Fibroblast of villous mesenchyme (primary cell): ENCODE data around the gene CRIP3. TPM values are rescaled to one million over a fixed set of nuclear protein-coding genes. Genes with fewer than 3 reads are reported as not detected.

Experiments used
- DNase-seq: peaks from one replicate; pipeline ENCODE4 v3.0.0-alpha.2; 2010; ENCODE audit warnings: low read depth
- H3K4me3 ChIP-seq: 2 replicates; pipeline ENCODE4 v1.5.1; 2011; ENCODE audit warnings: low read depth, mild to moderate bottlenecking, low read length
- total RNA-seq: library from RNA; depleted of rRNA; stranded (reverse); fragments of >200 nt; gene quantifications from 2 replicates; pipeline ENCODE4 v1.2.3, GENCODE V29; 2012
- TF ChIP-seq, protein P1 (sequence below): IDR thresholded peaks from 2 replicates; pipeline ENCODE4 v1.5.1; 2012; ENCODE audit warnings: low read depth, mild to moderate bottlenecking, low read length; ENCODE audit not compliant: insufficient read depth

The CRIP3 gene
- total RNA-seq, 1 donor, result not detected

DNA sequence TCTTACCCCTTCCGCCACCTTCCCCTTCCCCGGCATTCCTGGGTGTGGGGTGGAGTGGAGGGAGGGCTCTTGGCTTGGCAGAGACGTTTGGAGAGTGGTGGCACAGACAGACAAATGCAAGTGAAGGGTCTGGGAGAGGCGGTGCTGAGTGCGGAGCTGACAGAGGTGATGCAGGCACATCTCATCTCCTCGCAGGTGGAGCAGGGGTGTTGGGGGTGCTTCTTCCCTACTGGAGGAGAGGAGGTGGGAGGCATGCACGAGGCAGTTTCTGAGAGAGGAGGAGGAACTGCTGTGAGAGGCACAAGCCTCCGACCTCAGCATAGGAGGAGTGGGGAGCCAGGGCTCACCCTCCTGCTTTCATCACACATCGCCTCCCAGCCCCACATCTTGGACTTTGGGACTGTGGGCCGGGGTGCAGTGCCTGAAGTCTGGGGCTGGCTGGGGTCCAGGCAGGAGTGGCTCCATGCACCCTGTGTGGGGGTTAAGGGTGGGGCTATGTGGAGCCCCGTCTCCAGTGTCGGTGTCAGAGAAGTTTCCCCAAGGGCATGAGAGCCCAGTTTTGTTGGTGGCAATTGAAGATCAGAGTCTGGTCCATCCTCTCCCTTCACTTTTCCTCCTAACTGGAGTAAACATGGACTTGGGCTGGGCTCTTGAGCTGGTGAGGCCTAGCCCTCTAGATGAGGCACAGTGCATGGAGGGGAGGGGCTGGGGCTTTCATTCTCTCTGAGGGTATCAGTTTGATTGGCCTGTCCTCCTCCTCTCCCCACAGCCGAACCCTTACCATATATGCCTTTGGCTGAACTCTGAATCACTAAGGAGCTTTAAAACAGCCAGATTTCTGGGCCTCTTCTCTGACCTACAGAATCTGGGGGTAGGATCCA lies 30.7 kb downstream of the CRIP3 start:
- DNase-seq, result no peak
- no peak overlapping the region for H3K4me3 ChIP-seq
- TF ChIP-seq, protein P1, sequence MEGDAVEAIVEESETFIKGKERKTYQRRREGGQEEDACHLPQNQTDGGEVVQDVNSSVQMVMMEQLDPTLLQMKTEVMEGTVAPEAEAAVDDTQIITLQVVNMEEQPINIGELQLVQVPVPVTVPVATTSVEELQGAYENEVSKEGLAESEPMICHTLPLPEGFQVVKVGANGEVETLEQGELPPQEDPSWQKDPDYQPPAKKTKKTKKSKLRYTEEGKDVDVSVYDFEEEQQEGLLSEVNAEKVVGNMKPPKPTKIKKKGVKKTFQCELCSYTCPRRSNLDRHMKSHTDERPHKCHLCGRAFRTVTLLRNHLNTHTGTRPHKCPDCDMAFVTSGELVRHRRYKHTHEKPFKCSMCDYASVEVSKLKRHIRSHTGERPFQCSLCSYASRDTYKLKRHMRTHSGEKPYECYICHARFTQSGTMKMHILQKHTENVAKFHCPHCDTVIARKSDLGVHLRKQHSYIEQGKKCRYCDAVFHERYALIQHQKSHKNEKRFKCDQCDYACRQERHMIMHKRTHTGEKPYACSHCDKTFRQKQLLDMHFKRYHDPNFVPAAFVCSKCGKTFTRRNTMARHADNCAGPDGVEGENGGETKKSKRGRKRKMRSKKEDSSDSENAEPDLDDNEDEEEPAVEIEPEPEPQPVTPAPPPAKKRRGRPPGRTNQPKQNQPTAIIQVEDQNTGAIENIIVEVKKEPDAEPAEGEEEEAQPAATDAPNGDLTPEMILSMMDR, result no peak

DNA sequence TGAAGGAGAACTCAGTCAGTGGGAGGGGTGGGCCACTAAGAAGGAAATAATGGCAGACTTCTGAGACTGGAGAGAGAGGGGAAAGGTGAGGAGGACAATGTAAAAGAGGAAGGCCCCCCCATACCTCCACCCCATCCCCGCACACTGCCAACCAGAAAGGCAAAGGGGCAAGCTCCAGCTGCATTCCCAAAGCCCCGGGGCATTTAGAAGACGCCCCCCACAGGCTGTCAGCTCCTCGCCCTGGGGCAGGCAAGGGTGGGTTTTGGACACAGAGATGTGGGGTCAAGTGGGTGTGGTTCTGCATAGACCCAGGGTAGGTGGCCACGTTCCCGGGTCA lies 31.4 kb downstream of the CRIP3 start:
- DNase-seq, result no peak
- no peak overlapping the region for H3K4me3 ChIP-seq
- TF ChIP-seq, protein P1, result no peak

DNA sequence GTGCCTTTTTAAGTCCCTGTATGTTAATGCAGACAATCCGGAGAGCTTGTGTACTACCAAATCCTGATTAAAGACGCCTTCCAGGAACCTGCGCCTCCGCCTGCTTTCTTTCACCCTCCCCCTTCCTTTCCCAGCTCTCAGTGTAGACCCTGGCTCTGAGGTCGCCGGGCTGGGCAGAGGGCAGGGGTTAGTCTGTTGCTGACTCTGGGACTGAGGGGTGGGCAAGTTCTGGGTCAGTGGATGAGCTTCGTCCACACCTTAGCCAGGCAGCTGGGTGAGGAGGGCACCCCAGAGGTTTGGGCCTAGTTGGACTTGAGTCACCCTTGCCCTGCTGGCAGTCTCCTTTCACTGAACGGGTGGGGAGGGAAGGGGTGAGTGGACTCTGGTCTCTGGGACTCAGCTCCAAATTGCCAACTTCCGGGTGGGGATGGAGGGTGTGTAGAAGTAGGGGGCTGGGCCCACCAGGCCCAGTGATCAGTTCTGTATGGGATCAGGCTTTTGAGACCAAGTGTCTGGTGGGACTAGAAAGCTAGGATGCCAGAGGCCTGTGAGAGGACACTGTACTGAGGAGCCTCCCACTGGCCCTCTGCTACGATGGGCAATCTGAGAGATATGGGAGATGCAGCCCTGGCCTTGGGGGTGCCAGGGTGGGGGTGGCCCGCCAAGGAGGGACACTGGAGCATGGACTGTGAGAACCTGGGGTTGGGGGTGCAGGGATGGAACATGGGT lies 31.9 kb downstream of the CRIP3 start:
- no peak for DNase-seq
- no peak overlapping the region for H3K4me3 ChIP-seq
- TF ChIP-seq, protein P1, result no peak

DNA sequence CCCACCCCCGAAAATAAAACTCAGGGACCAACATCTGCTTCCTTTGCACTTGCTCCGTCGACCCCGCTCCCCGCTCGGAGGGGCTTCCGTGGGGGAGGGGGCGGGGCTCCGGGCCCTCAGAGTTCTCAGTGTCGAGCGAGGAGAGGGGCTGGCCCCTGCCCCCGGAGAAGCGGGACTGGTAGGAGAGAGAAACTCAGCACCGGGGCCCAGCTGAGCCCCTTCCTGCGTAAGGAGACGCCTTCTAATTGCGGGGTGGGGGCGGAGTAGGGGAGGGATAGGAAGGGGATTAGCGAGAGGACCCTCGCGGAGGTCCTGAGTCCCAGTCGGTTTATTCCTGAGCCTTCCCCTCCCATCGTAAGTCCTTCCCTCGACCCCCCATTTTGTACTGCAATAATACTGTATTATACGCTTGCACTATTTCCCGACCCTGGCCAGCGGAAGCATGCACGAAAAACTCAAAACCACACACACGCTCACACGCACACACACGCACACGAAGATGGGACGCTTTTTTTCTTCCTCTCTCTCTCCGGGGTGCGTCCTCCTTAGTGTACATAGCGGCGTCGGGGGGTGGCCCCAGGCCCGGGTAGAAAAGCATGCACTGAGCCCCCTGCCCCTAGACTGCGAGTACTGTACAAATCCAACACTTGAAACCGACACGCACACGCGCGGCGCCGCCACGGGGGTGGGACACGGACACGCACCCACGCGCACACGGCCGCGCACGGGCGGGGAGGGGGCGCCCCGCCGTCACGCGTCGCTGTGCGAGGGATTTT lies 32.6 kb downstream of the CRIP3 start:
- H3K4me3 ChIP-seq, result no peak overlapping the region
- TF ChIP-seq, protein P1, result no peak
- DNase-seq, result no peak

DNA sequence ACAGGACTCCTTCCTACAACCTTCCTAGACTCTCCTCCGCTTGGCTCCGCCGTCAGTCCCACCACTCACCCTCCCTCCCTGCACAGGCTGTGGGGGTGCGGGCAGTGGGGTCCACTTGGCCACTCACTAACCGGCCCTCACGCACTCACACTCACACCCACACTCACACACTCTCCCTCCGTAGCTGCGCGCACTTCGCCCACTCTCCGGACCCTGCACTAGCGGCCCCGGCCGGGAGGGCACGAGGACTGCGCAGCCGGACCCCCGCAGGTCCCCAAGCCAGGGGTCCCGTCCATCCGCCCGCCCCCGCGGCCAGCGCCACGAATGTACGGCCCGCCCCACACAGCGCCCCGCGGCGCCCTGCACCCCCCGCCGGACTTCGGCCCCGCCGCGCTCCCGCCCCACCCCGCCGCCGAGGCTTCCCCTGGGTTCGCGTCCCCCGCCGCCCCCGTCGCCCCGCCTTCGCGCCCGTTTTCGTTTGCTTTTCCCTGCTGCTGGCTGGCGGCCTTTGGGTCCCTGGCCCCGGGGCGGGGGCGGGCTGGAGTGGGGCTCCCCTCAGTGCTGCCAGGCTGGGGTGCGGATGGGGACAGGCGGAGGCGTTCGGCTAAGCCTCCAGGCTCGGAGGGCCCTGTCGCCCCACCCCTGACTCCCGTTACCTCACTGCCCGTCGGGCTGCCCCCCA lies 33.6 kb downstream of the CRIP3 start:
- DNase-seq, result no peak
- TF ChIP-seq, protein P1, result no peak
- H3K4me3 ChIP-seq, result peak overlapping the region; percentile 40
